HG02642 (cell line): Measurements from ENCODE around the gene CENPE.

Experiments
- ATAC-seq: cut with Tn5 transposase; IDR thresholded peaks from one replicate; pipeline ENCODE4 v1.9.1; 2021; ENCODE audit warnings: mild to moderate bottlenecking; ENCODE audit not compliant: unreplicated experiment, poor library complexity

CENPE gene

GRCh38 chr4:103076747-103077347 lies 121.3 kb downstream of the CENPE start, which contains the start of gene SLC9B2:
SLC9B2 (minus strand) TSS chr4:103076761; CDS start chr4:103067550, 9,211 bp downstream.
- peak; percentile 60 for ATAC-seq

DNA sequence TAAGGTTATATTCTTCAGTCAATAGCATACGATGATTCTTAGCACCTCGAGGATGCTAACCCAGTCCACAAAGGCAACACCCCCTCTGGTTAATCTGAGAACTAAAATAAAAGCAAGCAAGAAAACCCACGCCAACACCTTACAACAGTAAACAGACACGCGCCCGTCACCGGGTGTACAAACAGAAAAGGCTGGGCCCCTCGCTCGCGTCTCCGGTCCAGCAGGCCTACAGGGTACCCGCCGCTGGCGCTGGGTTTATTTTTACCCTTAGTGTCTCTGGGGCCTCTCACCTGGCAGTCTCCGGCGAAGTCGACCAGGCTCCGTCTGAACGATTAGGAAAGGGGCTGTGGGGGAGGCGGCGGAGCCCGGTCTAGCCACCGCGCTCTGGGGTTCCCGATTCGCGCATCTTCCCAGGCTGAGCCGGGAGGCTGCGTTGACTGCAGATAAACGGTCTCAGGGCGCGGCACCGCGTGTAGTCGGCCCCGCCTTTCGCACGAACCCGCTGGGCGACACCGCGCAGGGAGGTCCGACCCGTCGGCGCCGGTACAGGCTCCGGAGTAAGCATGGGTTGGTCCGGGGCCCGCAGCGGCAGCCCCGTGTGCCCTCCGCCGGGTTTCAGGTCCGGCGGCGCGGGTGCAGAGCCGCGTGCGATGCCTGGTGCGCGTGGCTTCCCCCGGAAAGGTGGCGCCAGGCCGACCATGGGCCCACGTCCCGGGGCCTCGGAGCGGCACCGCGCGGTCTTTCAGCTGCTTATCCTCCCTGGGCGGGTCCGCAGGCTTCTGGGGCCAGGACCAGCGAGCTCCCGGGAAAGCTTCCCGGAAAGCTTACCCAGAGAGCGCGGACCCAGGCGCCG lies 122.0 kb downstream of the CENPE start:
- ATAC-seq = peak; percentile 62

GRCh38 chr4:103075435-103075893 lies 122.7 kb downstream of the CENPE start:
- no peak for ATAC-seq

GRCh38 chr4:103074744-103075434 lies 123.3 kb downstream of the CENPE start:
- ATAC-seq = peak; percentile 33

DNA sequence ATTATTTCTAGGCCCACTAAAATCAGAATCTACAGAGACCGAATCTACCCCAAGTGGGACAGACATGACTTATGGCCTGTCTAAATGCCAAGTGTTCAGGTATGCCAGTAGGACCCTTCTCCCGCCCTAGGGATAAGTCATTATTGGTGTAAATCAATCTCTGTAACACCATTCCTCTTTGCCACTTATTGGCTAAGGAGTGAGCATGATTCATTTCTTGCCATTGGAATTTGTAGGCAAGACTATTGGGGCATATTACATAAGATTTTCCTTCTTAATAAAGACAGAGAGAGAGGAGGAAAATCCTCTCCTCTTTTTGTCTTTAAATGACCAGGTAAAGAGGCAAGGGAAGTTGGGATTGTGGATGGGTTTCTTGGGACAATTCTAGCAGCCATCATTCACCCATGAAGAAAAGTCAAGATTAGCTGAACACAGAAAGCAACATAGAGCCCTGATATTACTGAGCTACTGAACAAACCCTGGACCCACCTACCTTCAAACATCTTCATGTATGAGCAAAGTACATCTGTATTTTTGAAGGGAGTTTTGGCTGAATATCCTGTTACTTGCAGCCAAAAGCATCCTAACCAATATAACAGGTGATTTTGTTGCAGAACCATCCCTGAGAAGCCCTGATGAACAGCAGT lies 124.2 kb downstream of the CENPE start:
- ATAC-seq = no peak

DNA sequence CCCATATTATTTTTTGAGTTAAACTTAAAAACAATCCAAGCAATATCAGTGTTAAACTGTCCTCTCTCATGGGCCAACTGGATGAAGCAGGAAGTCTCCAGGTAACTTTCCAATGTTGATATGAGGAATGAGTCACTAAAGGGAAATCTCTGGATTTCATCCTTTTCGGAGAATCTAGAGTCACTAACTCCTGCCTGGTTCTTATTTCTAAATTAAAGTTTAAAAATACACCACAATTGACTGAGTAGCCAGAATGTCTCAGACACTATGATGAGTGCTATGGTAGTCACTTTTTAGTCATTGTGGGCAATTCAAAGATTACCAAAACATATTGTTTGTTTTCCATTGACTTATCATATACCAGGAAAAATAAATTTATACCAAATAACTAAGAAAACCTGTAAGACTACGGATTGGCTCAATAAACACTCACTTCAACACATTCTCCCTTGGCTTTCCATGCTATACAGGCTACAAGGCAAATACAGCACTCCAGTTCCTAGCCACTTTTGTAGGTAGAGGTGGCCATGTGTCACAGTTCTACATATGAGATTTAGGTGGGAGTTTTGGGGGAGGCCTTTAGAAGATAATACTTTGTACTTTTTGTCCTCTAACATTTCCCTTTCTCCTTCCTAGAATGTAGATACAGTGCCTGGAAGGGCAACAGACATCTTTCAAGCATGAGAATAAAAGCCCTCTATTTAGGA lies 130.1 kb downstream of the CENPE start:
- no peak for ATAC-seq

DNA sequence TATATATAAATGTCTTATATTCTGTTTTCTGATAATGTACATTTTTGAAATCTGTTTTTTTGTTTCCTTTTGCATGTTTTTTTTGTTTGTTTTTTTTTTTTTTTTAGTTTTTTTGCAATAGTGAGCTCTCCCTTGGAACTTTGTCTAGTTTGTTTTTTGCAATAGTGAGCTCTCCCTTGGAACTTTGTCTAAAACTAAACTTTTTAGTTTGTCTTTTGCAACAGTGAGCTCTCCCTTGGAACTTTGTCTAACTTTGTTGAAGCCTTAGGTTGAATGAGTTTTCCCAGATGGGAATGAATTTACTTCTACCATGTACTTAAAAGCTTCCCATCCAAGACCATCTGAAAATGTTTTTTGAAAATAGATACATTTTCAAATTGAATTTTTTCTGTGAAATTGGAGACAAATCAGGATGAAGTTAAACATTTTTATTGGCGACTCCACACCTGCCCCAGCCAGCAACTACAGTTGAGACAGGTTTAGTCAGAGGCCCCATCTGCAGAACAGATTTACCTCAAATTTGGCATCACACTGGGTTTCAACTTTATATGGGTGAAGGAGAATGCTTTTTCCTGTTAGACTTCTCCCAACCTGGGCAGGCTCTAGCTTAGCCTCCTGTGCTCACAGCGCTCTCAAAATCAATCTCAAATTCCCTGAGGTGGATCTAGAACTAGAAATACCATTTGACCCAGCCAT lies 137.5 kb downstream of the CENPE start:
- ATAC-seq = no peak
